HL-60 (cell line): ENCODE results near the gene KLHL18.

Source experiments
- POLR2AphosphoS5 ChIP-seq: IDR thresholded peaks from 2 replicates; pipeline ENCODE4 v1.6.1; 2012; ENCODE audit warnings: low read depth
- TF ChIP-seq, protein P1 (sequence below): IDR thresholded peaks from one replicate; pipeline ENCODE4 v1.5.1; 2011; ENCODE audit warnings: low read length, control low read depth, inconsistent platforms; ENCODE audit not compliant: insufficient read depth
- TF ChIP-seq, protein P2 (sequence below): IDR thresholded peaks from 2 replicates; pipeline ENCODE4 v1.6.1; 2012; ENCODE audit warnings: low read depth; ENCODE audit not compliant: insufficient replicate concordance

DNA sequence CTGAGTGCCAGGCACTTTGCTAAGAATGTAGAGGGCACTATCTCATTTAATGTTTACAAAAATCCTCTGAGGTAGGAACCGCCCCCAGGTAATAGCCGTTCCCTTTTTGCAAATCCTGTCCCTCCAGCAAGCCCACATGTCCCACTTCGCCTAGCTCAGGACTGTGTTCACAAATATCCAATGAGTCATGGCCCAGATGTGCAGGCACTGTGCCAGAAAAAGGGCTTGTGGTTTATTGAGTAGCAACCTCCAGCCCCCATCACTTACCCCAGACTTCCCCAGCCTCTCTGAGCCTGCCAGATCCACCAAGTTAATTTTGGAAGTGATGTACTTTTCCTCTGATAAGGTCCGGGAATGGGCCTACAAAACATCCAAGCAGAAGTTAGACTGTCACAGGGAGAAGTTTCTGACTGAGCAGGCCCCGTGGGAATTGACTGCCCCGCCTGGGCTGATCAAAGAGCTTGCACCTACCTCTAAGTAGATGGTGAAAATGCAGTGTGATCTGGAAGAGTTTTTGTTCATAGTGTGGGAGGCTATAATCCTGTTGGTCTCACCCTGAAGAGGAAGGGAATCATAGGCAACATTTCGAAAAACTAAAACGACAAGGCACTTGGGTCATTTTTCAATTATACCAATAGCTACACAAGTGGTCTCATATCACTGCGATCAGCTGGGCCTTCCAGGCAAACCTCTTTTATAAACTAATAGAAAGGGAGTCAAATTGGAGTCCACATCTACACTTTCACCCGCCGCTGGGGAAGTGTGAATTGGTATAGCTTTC is 15.8 kb upstream of the KLHL18 start:
- TF ChIP-seq, protein P1, sequence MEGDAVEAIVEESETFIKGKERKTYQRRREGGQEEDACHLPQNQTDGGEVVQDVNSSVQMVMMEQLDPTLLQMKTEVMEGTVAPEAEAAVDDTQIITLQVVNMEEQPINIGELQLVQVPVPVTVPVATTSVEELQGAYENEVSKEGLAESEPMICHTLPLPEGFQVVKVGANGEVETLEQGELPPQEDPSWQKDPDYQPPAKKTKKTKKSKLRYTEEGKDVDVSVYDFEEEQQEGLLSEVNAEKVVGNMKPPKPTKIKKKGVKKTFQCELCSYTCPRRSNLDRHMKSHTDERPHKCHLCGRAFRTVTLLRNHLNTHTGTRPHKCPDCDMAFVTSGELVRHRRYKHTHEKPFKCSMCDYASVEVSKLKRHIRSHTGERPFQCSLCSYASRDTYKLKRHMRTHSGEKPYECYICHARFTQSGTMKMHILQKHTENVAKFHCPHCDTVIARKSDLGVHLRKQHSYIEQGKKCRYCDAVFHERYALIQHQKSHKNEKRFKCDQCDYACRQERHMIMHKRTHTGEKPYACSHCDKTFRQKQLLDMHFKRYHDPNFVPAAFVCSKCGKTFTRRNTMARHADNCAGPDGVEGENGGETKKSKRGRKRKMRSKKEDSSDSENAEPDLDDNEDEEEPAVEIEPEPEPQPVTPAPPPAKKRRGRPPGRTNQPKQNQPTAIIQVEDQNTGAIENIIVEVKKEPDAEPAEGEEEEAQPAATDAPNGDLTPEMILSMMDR: no peak
- TF ChIP-seq, protein P2, sequence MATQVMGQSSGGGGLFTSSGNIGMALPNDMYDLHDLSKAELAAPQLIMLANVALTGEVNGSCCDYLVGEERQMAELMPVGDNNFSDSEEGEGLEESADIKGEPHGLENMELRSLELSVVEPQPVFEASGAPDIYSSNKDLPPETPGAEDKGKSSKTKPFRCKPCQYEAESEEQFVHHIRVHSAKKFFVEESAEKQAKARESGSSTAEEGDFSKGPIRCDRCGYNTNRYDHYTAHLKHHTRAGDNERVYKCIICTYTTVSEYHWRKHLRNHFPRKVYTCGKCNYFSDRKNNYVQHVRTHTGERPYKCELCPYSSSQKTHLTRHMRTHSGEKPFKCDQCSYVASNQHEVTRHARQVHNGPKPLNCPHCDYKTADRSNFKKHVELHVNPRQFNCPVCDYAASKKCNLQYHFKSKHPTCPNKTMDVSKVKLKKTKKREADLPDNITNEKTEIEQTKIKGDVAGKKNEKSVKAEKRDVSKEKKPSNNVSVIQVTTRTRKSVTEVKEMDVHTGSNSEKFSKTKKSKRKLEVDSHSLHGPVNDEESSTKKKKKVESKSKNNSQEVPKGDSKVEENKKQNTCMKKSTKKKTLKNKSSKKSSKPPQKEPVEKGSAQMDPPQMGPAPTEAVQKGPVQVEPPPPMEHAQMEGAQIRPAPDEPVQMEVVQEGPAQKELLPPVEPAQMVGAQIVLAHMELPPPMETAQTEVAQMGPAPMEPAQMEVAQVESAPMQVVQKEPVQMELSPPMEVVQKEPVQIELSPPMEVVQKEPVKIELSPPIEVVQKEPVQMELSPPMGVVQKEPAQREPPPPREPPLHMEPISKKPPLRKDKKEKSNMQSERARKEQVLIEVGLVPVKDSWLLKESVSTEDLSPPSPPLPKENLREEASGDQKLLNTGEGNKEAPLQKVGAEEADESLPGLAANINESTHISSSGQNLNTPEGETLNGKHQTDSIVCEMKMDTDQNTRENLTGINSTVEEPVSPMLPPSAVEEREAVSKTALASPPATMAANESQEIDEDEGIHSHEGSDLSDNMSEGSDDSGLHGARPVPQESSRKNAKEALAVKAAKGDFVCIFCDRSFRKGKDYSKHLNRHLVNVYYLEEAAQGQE: no peak
- peak; percentile 74 for TF ChIP-seq POLR2AphosphoS5
